Right lobe of liver (tissue), 4 donors: ENCODE data around the gene FTH1.

ENCODE experiments used
- CTCF ChIP-seq, 4 donors: fragments of 200-600 bp in 3 of 4; fragments of 450-650 bp in 1 of 4; IDR thresholded peaks; one replicate each; pipeline versions ENCODE4 v1.5.1 to v1.8.0; 2016 to 2022; ENCODE audit warnings: antibody characterized with exemption in 4 of 4, mild to moderate bottlenecking in 2 of 4
- POLR2A ChIP-seq: fragments of 450-650 bp; IDR thresholded peaks from one replicate; pipeline ENCODE4 v1.6.1; 2017; ENCODE audit warnings: antibody characterized with exemption, mild to moderate bottlenecking
- donor health status: DM: no; HTN: no; CAD: no.
- donor health status: DM: no; HTN: no; CAD: no.
- donor health status: DM: no; HTN: yes; CAD: no.

GRCh38 chr11:61918251-61918937, 49.0 kb downstream of the FTH1 start:
- TF ChIP-seq POLR2A (no peak), CTCF (IDR thresholded peaks at IDR 0.05) (no peak)
